KMS-11 (cell line): ENCODE measurements around the gene SND1.

Source experiments
- H2AFZ ChIP-seq: fragments of 200-600 bp; sonication (generic); 2 replicates; pipeline ENCODE4 v1.6.1; 2016; ENCODE audit warnings: antibody characterized with exemption, mixed run types, low read depth
- H3K27ac ChIP-seq: fragments of 200-600 bp; sonication (generic); 2 replicates; pipeline ENCODE4 v1.6.1; 2016; ENCODE audit warnings: mild to moderate bottlenecking, mixed run types
- H3K27me3 ChIP-seq: fragments of 200-600 bp; sonication (generic); 2 replicates; pipeline ENCODE4 v1.6.1; 2017; ENCODE audit warnings: mild to moderate bottlenecking, low read depth, mixed run types, moderate library complexity; ENCODE audit not compliant: insufficient read depth
- H3K36me3 ChIP-seq: fragments of 200-600 bp; sonication (generic); 2 replicates; pipeline ENCODE4 v1.6.1; 2017; ENCODE audit warnings: mild to moderate bottlenecking, mixed run types; ENCODE audit not compliant: insufficient read depth
- H3K4me1 ChIP-seq: fragments of 200-600 bp; sonication (generic); 2 replicates; pipeline ENCODE4 v1.6.1; 2016; ENCODE audit warnings: mild to moderate bottlenecking, low read depth, mixed run types; ENCODE audit not compliant: poor library complexity, severe bottlenecking
- H3K4me2 ChIP-seq: fragments of 200-600 bp; sonication (generic); 2 replicates; pipeline ENCODE4 v1.7.0; 2016; ENCODE audit warnings: mild to moderate bottlenecking, mixed run types
- H3K4me3 ChIP-seq: fragments of 200-600 bp; sonication (generic); IDR thresholded peaks from 2 replicates; pipeline ENCODE4 v1.6.1; 2017; ENCODE audit warnings: low read depth, low read length, mixed read lengths; ENCODE audit not compliant: insufficient read depth
- H3K79me2 ChIP-seq: fragments of 200-600 bp; sonication (generic); 2 replicates; pipeline ENCODE4 v1.6.1; 2016; ENCODE audit warnings: low read depth, mixed run types; ENCODE audit not compliant: insufficient read depth
- H3K9ac ChIP-seq: fragments of 200-600 bp; sonication (generic); 2 replicates; pipeline ENCODE4 v1.6.1; 2016; ENCODE audit warnings: mild to moderate bottlenecking, mixed run types
- H4K20me1 ChIP-seq: fragments of 200-600 bp; sonication (generic); 2 replicates; pipeline ENCODE4 v1.6.1; 2016; ENCODE audit warnings: mild to moderate bottlenecking, mixed run types; ENCODE audit not compliant: insufficient read depth
- CTCF ChIP-seq: fragments of 200-600 bp; sonication (generic); conservative IDR thresholded peaks from 2 replicates; pipeline ENCODE4 v1.6.1; 2017; ENCODE audit warnings: low read depth, mild to moderate bottlenecking, antibody characterized with exemption, low read length, moderate library complexity, mixed read lengths

Gene SND1

GRCh38 chr7:127690337-127690736, 38.3 kb downstream of the SND1 start:
- no peak for TF ChIP-seq CTCF
- H3K4me3 ChIP-seq, result no peak overlapping the region
- no peak overlapping the region for H3K9ac ChIP-seq
- H2AFZ ChIP-seq, result no peak overlapping the region
- H3K4me2 ChIP-seq, result no peak overlapping the region
- H3K27ac ChIP-seq, result no peak overlapping the region
- peaks cover 80% of the 10 kb centered on the region for H3K79me2 ChIP-seq
- peaks cover 37% of the 10 kb centered on the region for H4K20me1 ChIP-seq
- H3K4me1 ChIP-seq, result peaks cover 29% of the 10 kb centered on the region
- H3K27me3 ChIP-seq, result no peaks in the 10 kb centered on the region
- H3K36me3 ChIP-seq, result peaks cover 18% of the 10 kb centered on the region; the same call in 1 of the 2 replicates

- H3K4me1 ChIP-seq, result peaks cover 27% of the 10 kb centered on the region
- no peak overlapping the region for H3K4me3 ChIP-seq
- TF ChIP-seq CTCF, result no peak
- no peak overlapping the region for H3K4me2 ChIP-seq
- no peak overlapping the region for H2AFZ ChIP-seq
- no peak overlapping the region for H3K9ac ChIP-seq
- H3K79me2 ChIP-seq, result peaks cover 80% of the 10 kb centered on the region
- no peak overlapping the region for H3K27ac ChIP-seq
- peaks cover 16% of the 10 kb centered on the region; the same call in 1 of the 2 replicates for H3K36me3 ChIP-seq
- peaks cover 33% of the 10 kb centered on the region for H4K20me1 ChIP-seq
- no peaks in the 10 kb centered on the region for H3K27me3 ChIP-seq
Observed at GRCh38 chr7:127690806-127691205, 38.8 kb downstream of the SND1 start.

GRCh38 chr7:127692200-127692599, 40.2 kb downstream of the SND1 start:
- Histone ChIP-seq H2AFZ (no peak overlapping the region), H3K36me3 (peaks cover 16% of the 10 kb centered on the region; the same call in 1 of the 2 replicates), H3K79me2 (peaks cover 80% of the 10 kb centered on the region), H3K27ac (no peak overlapping the region), H3K4me1 (peaks cover 27% of the 10 kb centered on the region), H3K4me2 (no peak overlapping the region), H3K27me3 (no peaks in the 10 kb centered on the region), H3K4me3 (no peak overlapping the region), H3K9ac (no peak overlapping the region), H4K20me1 (peaks cover 33% of the 10 kb centered on the region)
- TF ChIP-seq CTCF, result no peak

- Histone ChIP-seq H4K20me1 (peaks cover 25% of the 10 kb centered on the region; the same call in 1 of the 2 replicates), H2AFZ (no peak overlapping the region), H3K4me2 (no peak overlapping the region), H3K79me2 (peaks cover 57% of the 10 kb centered on the region; the same call in 1 of the 2 replicates), H3K27ac (no peak overlapping the region), H3K4me3 (no peak overlapping the region), H3K4me1 (no peaks in the 10 kb centered on the region), H3K36me3 (peaks cover 19% of the 10 kb centered on the region; the same call in 1 of the 2 replicates), H3K27me3 (no peaks in the 10 kb centered on the region), H3K9ac (no peak overlapping the region)
- no peak for TF ChIP-seq CTCF
Observed at GRCh38 chr7:127699853-127700252, 47.9 kb downstream of the SND1 start.
